Thoracic aorta (tissue), 2 donors: ENCODE data around the gene UTP3. TPM values are rescaled to one million over a fixed set of nuclear protein-coding genes. Genes with fewer than 3 reads are reported as not detected.
"Not testable (repeated sequence)": the region's sequence is repeated elsewhere in the genome, so short reads cannot be mapped to it uniquely, and the experiment has no call there.

ENCODE experiments used
- ATAC-seq: fragments of 150-250 bp; one replicate; pipeline ENCODE4 v1.8.0; 2017; ENCODE audit warnings: low read depth; ENCODE audit not compliant: insufficient number of reproducible peaks, low FRiP score
- DNase-seq: peaks from one replicate; pipeline ENCODE4 v3.0.0-alpha.2; 2020; ENCODE audit warnings: low spot score
- H3K27ac ChIP-seq, 2 donors: fragments of 200-600 bp; sonication (generic); 1 replicate in 1 of 2; 2 replicates in 1 of 2; pipeline ENCODE4 v1.5.1; 2016; ENCODE audit warnings: mild to moderate bottlenecking in 2 of 2, moderate library complexity in 2 of 2
- H3K27me3 ChIP-seq: fragments of 200-600 bp; sonication (generic); replicated peaks from 2 replicates; pipeline ENCODE4 v1.6.0; 2016; ENCODE audit warnings: mild to moderate bottlenecking; ENCODE audit not compliant: insufficient read depth
- H3K36me3 ChIP-seq: fragments of 200-600 bp; sonication (generic); one replicate; pipeline ENCODE4 v1.5.1; 2016
- H3K4me1 ChIP-seq, 2 donors: fragments of 200-600 bp; sonication (generic); 1 replicate in 1 of 2; 2 replicates in 1 of 2; pipeline versions ENCODE4 v1.5.1 to v1.6.0; 2016; ENCODE audit warnings: low read depth in 2 of 2, mild to moderate bottlenecking in 1 of 2; ENCODE audit not compliant: control insufficient read depth in 1 of 2
- H3K4me3 ChIP-seq: fragments of 200-600 bp; sonication (generic); 2 replicates; pipeline ENCODE4 v1.5.1; 2016; ENCODE audit warnings: mild to moderate bottlenecking
- H3K9me3 ChIP-seq: fragments of 200-600 bp; sonication (generic); 2 replicates; pipeline ENCODE4 v1.5.1; 2016
- CTCF ChIP-seq: fragments of 200-600 bp; sonication (generic); IDR thresholded peaks from one replicate; pipeline ENCODE4 v1.5.1; 2019; ENCODE audit warnings: antibody characterized with exemption
- total RNA-seq, 2 donors: library from RNA; depleted of rRNA; stranded (reverse); fragments of >200 nt; gene quantifications; one replicate each; pipeline versions ENCODE4 v1.1.0 to v1.2.3, GENCODE V29; 2016

UTP3 gene
- total RNA-seq, 2 donors from 2014 or later = 15.2 to 32.6 TPM

GRCh38 chr4:70734168-70734954 lies 46.0 kb downstream of the UTP3 start:
- no peaks in the 10 kb centered on the region for H3K36me3 ChIP-seq
- no peak for ATAC-seq

GRCh38 chr4:70734971-70735370 lies 46.6 kb downstream of the UTP3 start:
- Histone ChIP-seq H3K4me3 (peak overlapping the region; percentile 65), H3K4me1 (peaks cover 14 to 29% of the 10 kb centered on the region in 2 donors), H3K9me3 (no peaks in the 10 kb centered on the region), H3K27ac (peak overlapping the region; percentile 39 to 59), H3K27me3 (no peaks in the 10 kb centered on the region), H3K36me3 (no peaks in the 10 kb centered on the region)
- DNase-seq (no peak), ATAC-seq (no peak)
- TF ChIP-seq CTCF = no peak

More at GRCh38 chr4:70734168-70734954, 46.0 kb downstream of the UTP3 start:
- Histone ChIP-seq H3K27ac (peak overlapping the region; percentile 39 to 59), H3K4me1 (peaks cover 11 to 29% of the 10 kb centered on the region in 2 donors), H3K27me3 (no peaks in the 10 kb centered on the region), H3K9me3 (no peaks in the 10 kb centered on the region), H3K4me3 (peak overlapping the region; percentile 65)
- no peak for TF ChIP-seq CTCF
- DNase-seq = no peak

- not testable (repeated sequence) for H3K27me3 ChIP-seq, ATAC-seq, H3K4me3 ChIP-seq, H3K9me3 ChIP-seq, H3K36me3 ChIP-seq, H3K27ac ChIP-seq, DNase-seq
- peaks cover 21 to 38% of the 10 kb centered on the region in 2 donors for H3K4me1 ChIP-seq
- peak; percentile 18 for TF ChIP-seq CTCF
Measured at GRCh38 chr4:70735915-70736314, 47.6 kb downstream of the UTP3 start.

GRCh38 chr4:70737006-70737405 lies 48.7 kb downstream of the UTP3 start:
- DNase-seq (no peak), ATAC-seq (no peak)
- no peak overlapping the region for H3K4me3 ChIP-seq
- no peaks in the 10 kb centered on the region for H3K27me3 ChIP-seq
- no peaks in the 10 kb centered on the region for H3K36me3 ChIP-seq
- no peak overlapping the region for H3K27ac ChIP-seq
- H3K9me3 ChIP-seq = no peaks in the 10 kb centered on the region
- no peak for TF ChIP-seq CTCF
- peaks cover 26 to 44% of the 10 kb centered on the region in 2 donors for H3K4me1 ChIP-seq

- ATAC-seq (no peak), DNase-seq (no peak)
- no peak for TF ChIP-seq CTCF
- Histone ChIP-seq H3K36me3 (no peaks in the 10 kb centered on the region), H3K4me1 (peaks cover 30 to 48% of the 10 kb centered on the region in 2 donors), H3K9me3 (no peaks in the 10 kb centered on the region), H3K27ac (no peak overlapping the region), H3K27me3 (no peaks in the 10 kb centered on the region), H3K4me3 (no peak overlapping the region)
Measured at GRCh38 chr4:70737409-70737808, 49.1 kb downstream of the UTP3 start.
